ENCODE measurements around the gene GMDS. TPM values are rescaled to one million over a fixed set of nuclear protein-coding genes. Genes with fewer than 3 reads are reported as not detected.

GMDS gene
- total RNA-seq, 6 experiments from 2014 or later: 13.2 to 18.0 (median 14.7) TPM

DNA sequence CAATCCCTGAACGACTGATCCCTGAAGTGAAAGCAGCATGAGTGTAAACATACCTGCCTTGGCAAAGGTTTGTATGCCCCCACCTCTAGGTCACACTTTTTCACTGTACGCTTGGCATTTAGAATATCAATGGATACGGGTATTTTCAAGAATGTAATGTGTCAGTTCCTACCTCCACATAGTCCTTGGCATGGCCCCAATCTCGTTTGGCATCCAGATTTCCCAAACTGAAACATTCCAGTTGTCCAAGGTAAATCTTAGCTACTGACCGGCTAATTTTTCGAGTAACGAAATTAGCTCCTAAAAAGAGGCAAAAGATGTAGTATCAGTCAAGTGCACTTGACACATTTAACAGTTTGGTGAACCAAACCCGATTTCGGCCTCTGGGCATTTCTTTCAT is 315.5 kb downstream of the GMDS start:
- Mint-ChIP-seq H3K27me3 (ENCODE audit: insufficient read depth) (no peaks in the 10 kb centered on the region), H3K4me1 (ENCODE audit: low read depth) (peaks cover 21% of the 10 kb centered on the region), H3K27ac (peak overlapping the region; percentile 5; the same call in 1 of the 2 replicates), H3K9me3 (peaks cover 4% of the 10 kb centered on the region; the same call in 1 of the 2 replicates), H3K4me3 (no peak overlapping the region; the same call in 1 of the 2 replicates), H3K36me3 (ENCODE audit: low read depth) (peaks cover 20% of the 10 kb centered on the region)
- DNase-seq: no peak
- no peak for TF ChIP-seq CTCF (IDR thresholded peaks at IDR 0.05)

DNA sequence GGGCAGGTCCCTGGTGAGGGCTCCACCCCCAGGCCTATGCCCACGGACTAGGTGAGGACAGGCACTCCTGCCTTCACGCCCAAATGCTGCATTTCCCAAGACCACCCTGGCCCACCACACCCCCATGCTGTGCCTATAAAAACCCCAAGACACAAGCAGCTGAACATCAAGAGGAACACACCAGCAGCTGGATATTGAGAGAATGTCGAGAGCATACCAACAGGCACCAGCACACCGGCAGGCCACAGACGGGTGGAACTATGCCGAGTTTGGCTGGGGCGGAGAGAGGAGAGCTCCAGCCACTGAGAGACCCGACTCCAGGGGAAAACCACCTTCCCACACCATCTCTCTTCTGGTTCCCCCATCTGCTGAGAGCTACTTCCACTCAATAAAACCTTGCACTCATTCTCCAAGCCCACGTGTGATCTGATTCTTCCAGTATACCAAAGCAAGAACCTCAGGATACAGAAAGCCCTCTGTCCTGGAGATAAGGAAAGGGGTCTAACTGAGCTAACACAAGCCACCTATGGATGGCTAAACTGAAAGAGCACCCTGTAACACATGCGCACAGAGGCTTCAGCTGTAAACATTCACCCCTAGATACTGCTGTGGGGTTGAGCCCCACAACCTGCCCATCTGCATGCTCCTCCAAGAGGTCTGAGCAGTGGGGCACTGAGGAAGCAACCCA is 319.5 kb downstream of the GMDS start:
- Mint-ChIP-seq H3K9me3 (peaks cover 4% of the 10 kb centered on the region; the same call in 1 of the 2 replicates), H3K36me3 (ENCODE audit: low read depth) (peaks cover 4% of the 10 kb centered on the region; the same call in 1 of the 2 replicates), H3K4me3 (no peak overlapping the region), H3K4me1 (ENCODE audit: low read depth) (peaks cover 19% of the 10 kb centered on the region), H3K27me3 (ENCODE audit: insufficient read depth) (no peaks in the 10 kb centered on the region), H3K27ac (no peak overlapping the region)
- no peak for DNase-seq
- no peak for TF ChIP-seq CTCF (IDR thresholded peaks at IDR 0.05)

DNA sequence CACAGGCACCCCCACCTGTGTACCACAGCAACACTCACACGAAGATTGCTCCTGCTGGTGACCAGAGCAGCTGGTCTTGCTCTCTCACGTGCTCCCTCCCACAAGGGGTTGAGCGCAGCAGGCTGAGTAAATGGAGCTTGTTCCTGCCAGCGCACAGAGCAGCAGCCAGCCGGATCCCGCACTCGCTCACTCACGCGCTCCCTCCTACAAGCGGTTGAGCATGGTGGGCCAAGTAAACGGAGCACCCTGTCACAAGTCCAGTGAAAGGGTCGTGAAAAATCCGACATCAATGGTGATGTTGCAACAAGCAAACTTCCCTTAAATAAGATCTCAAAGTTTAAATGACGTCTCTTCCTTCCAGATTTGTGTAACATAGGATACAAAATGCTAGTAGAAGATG is 322.0 kb downstream of the GMDS start:
- Mint-ChIP-seq H3K36me3 (ENCODE audit: low read depth) (peaks cover 8% of the 10 kb centered on the region; the same call in 1 of the 2 replicates), H3K9me3 (peaks cover 4% of the 10 kb centered on the region; the same call in 1 of the 2 replicates)

GRCh38 chr6:1917626-1918371 is 327.6 kb downstream of the GMDS start:
- H3K27me3 Mint-ChIP-seq (ENCODE audit: insufficient read depth): no peaks in the 10 kb centered on the region; the same call in 1 of the 2 replicates
- no peak for TF ChIP-seq CTCF (IDR thresholded peaks at IDR 0.05)
- H3K4me3 Mint-ChIP-seq: peak overlapping the region; percentile 71
- H3K4me1 Mint-ChIP-seq (ENCODE audit: low read depth): peaks cover 36% of the 10 kb centered on the region
- peak; percentile 87 for DNase-seq
- H3K9me3 Mint-ChIP-seq: no peaks in the 10 kb centered on the region
- peaks cover 7% of the 10 kb centered on the region; the same call in 1 of the 2 replicates for H3K36me3 Mint-ChIP-seq (ENCODE audit: low read depth)
- peak overlapping the region; percentile 98 for H3K27ac Mint-ChIP-seq

More for the DNA sequence above, 322.0 kb downstream of the GMDS start:
- no peak overlapping the region for H3K4me3 Mint-ChIP-seq
- no peak overlapping the region for H3K27ac Mint-ChIP-seq
- TF ChIP-seq CTCF (IDR thresholded peaks at IDR 0.05): no peak
- H3K27me3 Mint-ChIP-seq (ENCODE audit: insufficient read depth): no peaks in the 10 kb centered on the region
- peaks cover 5% of the 10 kb centered on the region for H3K4me1 Mint-ChIP-seq (ENCODE audit: low read depth)
- DNase-seq: no peak

- Mint-ChIP-seq H3K27me3 (ENCODE audit: insufficient read depth) (no peaks in the 10 kb centered on the region; the same call in 1 of the 2 replicates), H3K36me3 (ENCODE audit: low read depth) (peaks cover 7% of the 10 kb centered on the region; the same call in 1 of the 2 replicates), H3K4me3 (peak overlapping the region; percentile 71), H3K4me1 (ENCODE audit: low read depth) (peaks cover 41% of the 10 kb centered on the region), H3K9me3 (no peaks in the 10 kb centered on the region), H3K27ac (peak overlapping the region; percentile 98)
- no peak for TF ChIP-seq CTCF (IDR thresholded peaks at IDR 0.05)
- peak; percentile 91 for DNase-seq
Measured at GRCh38 chr6:1916334-1917070, 328.9 kb downstream of the GMDS start.
